8988T (cell line): ENCODE measurements around the gene FES.
"Not testable (repeated sequence)": the region's sequence is repeated elsewhere in the genome, so short reads cannot be mapped to it uniquely, and the experiment has no call there.

Source experiments
- DNase-seq: peaks from one replicate; pipeline ENCODE4 v3.0.0; 2011

The FES gene

GRCh38 chr15:90883976-90884718 lies at the start of gene FES:
Gene FES (plus strand): TSS chr15:90884504. CDS start chr15:90885046, 542 bp downstream.
- no peak for DNase-seq

GRCh38 chr15:90834626-90835025 lies 49.7 kb upstream of the FES start:
- DNase-seq, result no peak

GRCh38 chr15:90836296-90836871 lies 47.9 kb upstream of the FES start:
- DNase-seq, result no peak

- no peak for DNase-seq
Measured at GRCh38 chr15:90837094-90837493, 47.2 kb upstream of the FES start.

GRCh38 chr15:90838139-90838538 lies 46.2 kb upstream of the FES start:
- DNase-seq, result no peak

- no peak for DNase-seq
Measured at GRCh38 chr15:90838544-90838943, 45.8 kb upstream of the FES start.

GRCh38 chr15:90839187-90840071 lies 44.9 kb upstream of the FES start:
- no peak for DNase-seq

- no peak for DNase-seq
Measured at GRCh38 chr15:90840157-90840855, 44.0 kb upstream of the FES start.

GRCh38 chr15:90840954-90841353 lies 43.4 kb upstream of the FES start:
- no peak for DNase-seq

- DNase-seq, result no peak
Measured at GRCh38 chr15:90844696-90845095, 39.6 kb upstream of the FES start.

- no peak for DNase-seq
Measured at GRCh38 chr15:90845201-90845949, 38.9 kb upstream of the FES start.

- not testable (repeated sequence) for DNase-seq
Measured at GRCh38 chr15:90849424-90849823, 34.9 kb upstream of the FES start.

GRCh38 chr15:90851114-90851513 lies 33.2 kb upstream of the FES start:
- no peak for DNase-seq

GRCh38 chr15:90851940-90852339 lies 32.4 kb upstream of the FES start:
- DNase-seq, result no peak

GRCh38 chr15:90855139-90855538 lies 29.2 kb upstream of the FES start:
- DNase-seq, result no peak

GRCh38 chr15:90857337-90857736 lies 27.0 kb upstream of the FES start:
- DNase-seq, result no peak

GRCh38 chr15:90857883-90858443 lies 26.3 kb upstream of the FES start:
- no peak for DNase-seq

GRCh38 chr15:90859234-90860131 lies 24.8 kb upstream of the FES start:
- DNase-seq, result no peak

GRCh38 chr15:90860450-90860849 lies 23.9 kb upstream of the FES start:
- DNase-seq, result no peak

GRCh38 chr15:90860942-90861675 lies 23.2 kb upstream of the FES start:
- DNase-seq, result no peak
